Stomach (tissue), 4 donors: Measurements from ENCODE around the gene GPER1.

Experiments used
- CTCF ChIP-seq, 7 experiments: fragments of 450-650 bp in 4 of 7; fragments of 200-600 bp in 3 of 7; sonication (generic) in 3 of 7; IDR thresholded peaks; one replicate each; pipeline ENCODE4 v1.5.1; 2016 to 2019; ENCODE audit warnings: antibody characterized with exemption in 7 of 7, control low read depth in 2 of 7, mild to moderate bottlenecking in 1 of 7
- EP300 ChIP-seq: sonication (generic); formaldehyde crosslinking; IDR thresholded peaks from one replicate; pipeline ENCODE4 v1.6.1; 2017; ENCODE audit warnings: antibody characterized with exemption
- POLR2A ChIP-seq, 4 donors: fragments of 450-650 bp; IDR thresholded peaks; one replicate each; pipeline ENCODE4 v1.6.1; 2016; ENCODE audit warnings: antibody characterized with exemption in 4 of 4, control low read depth in 2 of 4, mild to moderate bottlenecking in 1 of 4, moderate library complexity in 1 of 4
- POLR2AphosphoS5 ChIP-seq, 3 donors: sonication (generic); formaldehyde crosslinking; IDR thresholded peaks; one replicate each; pipeline ENCODE4 v1.6.1; 2016; ENCODE audit warnings: antibody characterized with exemption in 3 of 3

- TF ChIP-seq CTCF (IDR thresholded peaks at IDR 0.05) (peak in 4 of 7 experiments; percentile 23 to 57 (median 46)), POLR2A (IDR thresholded peaks at IDR 0.05) (peak in 1 of 4 donors; percentile 13), POLR2AphosphoS5 (IDR thresholded peaks at IDR 0.05) (peak; percentile 54 to 78 (median 63)), EP300 (no peak)
Observed at GRCh38 chr7:1044189-1045068, 43.5 kb upstream of the GPER1 start, which contains the start of gene GPR146.
